Measurements from ENCODE around the gene NOL8. TPM values are rescaled to one million over a fixed set of nuclear protein-coding genes. Genes with fewer than 3 reads are reported as not detected.

Gene NOL8
- total RNA-seq, 1 donor from 2014 or later: 40.1 TPM

GRCh38 chr9:92293452-92294296, 31.5 kb downstream of the NOL8 start, which contains the start of gene IARS1:
IARS1 (minus strand) TSS chr9:92293697; CDS start chr9:92289419, 4,278 bp downstream.
- H3K36me3 Mint-ChIP-seq (ENCODE audit: low read depth): peaks cover 16% of the 10 kb centered on the region
- no peaks in the 10 kb centered on the region for H3K9me3 Mint-ChIP-seq
- TF ChIP-seq, protein P1, sequence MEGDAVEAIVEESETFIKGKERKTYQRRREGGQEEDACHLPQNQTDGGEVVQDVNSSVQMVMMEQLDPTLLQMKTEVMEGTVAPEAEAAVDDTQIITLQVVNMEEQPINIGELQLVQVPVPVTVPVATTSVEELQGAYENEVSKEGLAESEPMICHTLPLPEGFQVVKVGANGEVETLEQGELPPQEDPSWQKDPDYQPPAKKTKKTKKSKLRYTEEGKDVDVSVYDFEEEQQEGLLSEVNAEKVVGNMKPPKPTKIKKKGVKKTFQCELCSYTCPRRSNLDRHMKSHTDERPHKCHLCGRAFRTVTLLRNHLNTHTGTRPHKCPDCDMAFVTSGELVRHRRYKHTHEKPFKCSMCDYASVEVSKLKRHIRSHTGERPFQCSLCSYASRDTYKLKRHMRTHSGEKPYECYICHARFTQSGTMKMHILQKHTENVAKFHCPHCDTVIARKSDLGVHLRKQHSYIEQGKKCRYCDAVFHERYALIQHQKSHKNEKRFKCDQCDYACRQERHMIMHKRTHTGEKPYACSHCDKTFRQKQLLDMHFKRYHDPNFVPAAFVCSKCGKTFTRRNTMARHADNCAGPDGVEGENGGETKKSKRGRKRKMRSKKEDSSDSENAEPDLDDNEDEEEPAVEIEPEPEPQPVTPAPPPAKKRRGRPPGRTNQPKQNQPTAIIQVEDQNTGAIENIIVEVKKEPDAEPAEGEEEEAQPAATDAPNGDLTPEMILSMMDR (conservative IDR thresholded peaks at IDR 0.05): peak; percentile 48
- DNase-seq (ENCODE audit: low read depth, low spot score): peak; percentile 100
- H3K4me3 Mint-ChIP-seq: peak within 1 kb of the TSS; percentile 92
- H3K27ac Mint-ChIP-seq (ENCODE audit: unreplicated experiment): peak within 1 kb of the TSS; percentile 100
- H3K27me3 Mint-ChIP-seq (ENCODE audit: low read depth): no peaks in the 10 kb centered on the region
- H3K4me1 Mint-ChIP-seq: peaks cover 28% of the 10 kb centered on the region

DNA sequence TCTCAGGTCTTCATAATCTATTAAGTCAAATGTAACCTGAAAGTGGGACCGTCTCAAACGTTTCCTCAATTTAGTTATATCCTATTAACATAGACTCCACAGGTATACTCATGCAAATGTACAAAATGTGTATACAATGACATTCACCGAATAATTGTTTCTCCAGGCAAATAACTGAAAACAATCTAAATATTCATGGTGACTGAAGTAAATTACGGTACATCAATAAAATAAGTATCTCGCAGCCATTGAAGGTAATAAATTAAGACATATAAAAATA, 32.1 kb downstream of the NOL8 start:
- peaks cover 28% of the 10 kb centered on the region for H3K4me1 Mint-ChIP-seq
- H3K27ac Mint-ChIP-seq (ENCODE audit: unreplicated experiment): peak overlapping the region; percentile 47
- DNase-seq (ENCODE audit: low read depth, low spot score): no peak
- H3K9me3 Mint-ChIP-seq: no peaks in the 10 kb centered on the region
- H3K36me3 Mint-ChIP-seq (ENCODE audit: low read depth): peaks cover 22% of the 10 kb centered on the region
- TF ChIP-seq, protein P1 (conservative IDR thresholded peaks at IDR 0.05): no peak
- H3K4me3 Mint-ChIP-seq: peak overlapping the region; percentile 92
- no peaks in the 10 kb centered on the region for H3K27me3 Mint-ChIP-seq (ENCODE audit: low read depth)

DNA sequence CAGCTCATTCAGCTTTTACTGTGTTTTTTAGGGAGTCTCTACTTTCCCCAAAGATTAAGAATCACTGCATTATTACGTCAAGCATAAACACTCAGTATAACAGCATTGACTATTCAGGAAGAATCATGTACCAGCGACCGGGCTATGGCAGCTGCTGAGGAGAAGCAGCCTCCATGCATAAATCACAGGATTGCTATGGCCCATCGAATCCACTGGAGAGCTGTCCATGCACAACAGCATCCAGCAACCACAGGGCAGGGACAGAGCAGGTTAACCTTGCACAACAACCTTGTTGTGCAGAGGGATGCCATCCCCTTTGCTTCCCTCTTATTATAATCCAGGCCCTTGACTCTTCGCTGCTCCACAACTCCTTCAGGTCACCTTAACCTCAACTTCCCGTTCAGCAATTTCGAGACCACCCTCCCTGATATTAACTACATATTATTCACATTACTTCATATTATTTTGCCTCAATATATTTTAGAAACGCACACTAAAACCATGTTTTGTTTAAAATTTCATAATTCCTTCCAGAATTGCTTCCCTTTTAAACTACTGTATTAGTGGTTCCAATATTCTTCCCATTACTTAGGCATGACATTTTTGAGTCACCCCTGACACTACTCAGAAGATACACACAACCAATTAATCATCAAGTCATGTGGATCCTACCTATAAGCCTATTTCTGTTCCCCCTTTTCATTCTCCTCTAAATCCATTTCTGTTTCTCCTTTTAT, 32.6 kb downstream of the NOL8 start:
- H3K27me3 Mint-ChIP-seq (ENCODE audit: low read depth): no peaks in the 10 kb centered on the region
- no peaks in the 10 kb centered on the region for H3K9me3 Mint-ChIP-seq
- H3K4me1 Mint-ChIP-seq: peaks cover 28% of the 10 kb centered on the region
- TF ChIP-seq, protein P1 (conservative IDR thresholded peaks at IDR 0.05): no peak
- peak overlapping the region; percentile 92 for H3K4me3 Mint-ChIP-seq
- no peak for DNase-seq (ENCODE audit: low read depth, low spot score)
- peak overlapping the region; percentile 47 for H3K27ac Mint-ChIP-seq (ENCODE audit: unreplicated experiment)
- H3K36me3 Mint-ChIP-seq (ENCODE audit: low read depth): peaks cover 25% of the 10 kb centered on the region

DNA sequence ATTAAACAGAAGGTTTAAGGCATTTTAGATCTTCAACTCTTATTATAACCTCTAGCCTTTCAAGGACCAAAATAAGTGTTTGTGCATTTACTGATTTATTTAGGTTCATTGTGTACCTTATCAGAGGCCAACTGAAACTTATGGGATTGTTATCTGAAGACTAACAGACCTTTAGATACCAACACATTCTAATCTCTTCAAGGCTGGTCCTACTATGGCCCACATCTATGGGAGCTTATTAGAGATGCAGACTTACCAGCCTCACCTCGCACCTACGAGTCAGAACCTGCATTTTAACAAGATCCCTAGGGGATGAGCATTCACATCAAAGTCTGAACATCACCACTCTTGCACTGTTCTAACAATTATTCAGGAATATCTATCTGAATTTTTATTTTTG, 33.6 kb downstream of the NOL8 start:
- H3K36me3 Mint-ChIP-seq (ENCODE audit: low read depth): peaks cover 21% of the 10 kb centered on the region

DNA sequence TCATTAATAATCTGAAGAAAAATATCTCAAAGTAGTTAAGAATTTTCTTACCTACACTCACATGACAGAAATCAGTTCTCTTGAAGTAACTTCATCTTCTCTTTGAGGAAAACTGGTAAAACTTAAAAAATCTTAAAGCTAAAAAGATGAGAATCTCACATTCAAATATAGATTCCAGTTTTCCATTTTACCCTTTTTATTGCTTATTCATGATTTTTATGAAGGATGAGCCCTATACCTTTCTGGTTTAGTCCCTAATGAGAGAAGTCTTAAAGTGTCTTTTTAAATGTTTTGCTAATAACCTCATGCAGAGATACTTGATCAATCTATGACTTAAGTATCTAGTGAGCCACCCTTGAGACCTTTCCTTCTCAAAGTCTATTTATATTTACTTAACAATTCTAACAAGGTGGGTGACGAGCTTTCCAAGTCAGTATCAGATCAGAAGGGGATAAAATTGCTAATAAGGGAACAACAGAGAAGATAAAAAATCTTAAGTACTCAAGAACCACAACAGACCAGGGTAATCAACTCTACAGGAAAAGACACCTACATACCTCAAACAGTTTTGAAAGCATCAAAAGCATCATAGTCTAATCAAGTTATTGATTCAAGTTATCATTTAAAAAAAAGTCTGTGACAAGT, 34.2 kb downstream of the NOL8 start:
- H3K9me3 Mint-ChIP-seq: no peaks in the 10 kb centered on the region
- no peak overlapping the region for H3K27ac Mint-ChIP-seq (ENCODE audit: unreplicated experiment)

More for the DNA sequence above, 33.6 kb downstream of the NOL8 start:
- Mint-ChIP-seq H3K27me3 (ENCODE audit: low read depth) (no peaks in the 10 kb centered on the region), H3K4me3 (peak overlapping the region; percentile 92), H3K4me1 (peaks cover 28% of the 10 kb centered on the region), H3K9me3 (no peaks in the 10 kb centered on the region), H3K27ac (ENCODE audit: unreplicated experiment) (no peak overlapping the region)
- TF ChIP-seq, protein P1 (conservative IDR thresholded peaks at IDR 0.05): no peak
- DNase-seq (ENCODE audit: low read depth, low spot score): no peak

More for the DNA sequence above, 34.2 kb downstream of the NOL8 start:
- Mint-ChIP-seq H3K4me1 (peaks cover 28% of the 10 kb centered on the region), H3K4me3 (peak overlapping the region; percentile 79), H3K36me3 (ENCODE audit: low read depth) (peaks cover 21% of the 10 kb centered on the region), H3K27me3 (ENCODE audit: low read depth) (no peaks in the 10 kb centered on the region)
- TF ChIP-seq, protein P1 (conservative IDR thresholded peaks at IDR 0.05): no peak
- no peak for DNase-seq (ENCODE audit: low read depth, low spot score)

All from neural crest cell (in vitro differentiated cells).